Raji (cell line): ENCODE measurements around the gene MTPN.

ENCODE experiments used
- POLR2A ChIP-seq: IDR thresholded peaks from 2 replicates; pipeline ENCODE4 v1.6.1; 2011; ENCODE audit warnings: low read depth, low read length, control low read depth; ENCODE audit not compliant: insufficient read depth

MTPN gene

GRCh38 chr7:135900065-135900546 lies 77.1 kb downstream of the MTPN start:
- TF ChIP-seq POLR2A = no peak

GRCh38 chr7:135899458-135900064 lies 77.6 kb downstream of the MTPN start:
- TF ChIP-seq POLR2A = no peak

GRCh38 chr7:135898226-135898625 lies 78.9 kb downstream of the MTPN start:
- no peak for TF ChIP-seq POLR2A

- no peak for TF ChIP-seq POLR2A
Measured at GRCh38 chr7:135894816-135895215, 82.3 kb downstream of the MTPN start.

GRCh38 chr7:135889823-135890222 lies 87.3 kb downstream of the MTPN start:
- no peak for TF ChIP-seq POLR2A

- no peak for TF ChIP-seq POLR2A
Measured at GRCh38 chr7:135888740-135889139, 88.4 kb downstream of the MTPN start.

- no peak for TF ChIP-seq POLR2A
Measured at GRCh38 chr7:135886345-135887132, 90.6 kb downstream of the MTPN start.

DNA sequence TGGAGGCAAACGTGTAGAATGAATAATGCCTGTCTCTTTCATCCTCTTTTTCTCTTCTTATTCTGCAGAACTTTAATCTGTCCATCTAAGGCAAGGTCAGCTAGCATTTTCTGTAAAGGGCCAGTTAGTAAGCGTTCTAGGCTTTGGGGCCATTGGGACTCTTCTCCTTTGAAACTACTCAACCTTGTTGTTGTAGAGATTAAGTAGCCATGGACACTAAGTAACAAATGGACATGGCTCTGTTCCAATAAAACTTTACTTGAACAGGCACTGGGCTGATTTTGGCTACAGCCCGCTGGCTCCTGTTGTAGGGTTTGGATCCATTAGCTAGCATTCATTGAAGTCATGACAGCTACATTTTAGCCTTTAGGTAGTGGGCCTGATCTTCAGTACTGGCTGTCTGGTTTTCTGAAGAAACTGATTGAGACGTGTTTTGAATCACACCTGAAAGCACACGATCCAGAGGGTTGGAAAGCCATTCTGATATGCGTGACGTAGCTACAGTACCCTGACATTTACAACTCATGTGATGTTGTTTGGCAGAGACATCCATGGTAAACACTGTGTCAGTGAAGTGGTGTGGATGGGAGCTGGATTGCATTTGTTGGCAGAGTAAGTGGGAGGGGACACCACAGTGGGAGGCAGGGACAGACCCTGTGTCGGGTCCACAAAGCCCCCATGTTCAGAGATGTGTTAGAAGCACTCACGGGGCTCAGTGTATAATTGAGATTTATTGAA lies 92.5 kb downstream of the MTPN start:
- TF ChIP-seq POLR2A = no peak

GRCh38 chr7:135879233-135879632 lies 97.9 kb downstream of the MTPN start:
- no peak for TF ChIP-seq POLR2A

GRCh38 chr7:135878284-135878683 lies 98.9 kb downstream of the MTPN start:
- TF ChIP-seq POLR2A = no peak

GRCh38 chr7:135877805-135878204 lies 99.4 kb downstream of the MTPN start:
- no peak for TF ChIP-seq POLR2A
